SKM-1 treated with dmso at 0.1 percent for 144 hours (cell line): ENCODE results near the gene XCR1.
"Not testable (repeated sequence)": the region's sequence is repeated elsewhere in the genome, so short reads cannot be mapped to it uniquely, and the experiment has no call there.

Experiments
- DNase-seq: peaks from one replicate; lab custom pipeline; 2025; ENCODE audit not compliant: unreplicated experiment; lab: John Stamatoyannopoulos, UW

XCR1 gene

GRCh38 chr3:46006238-46007032 is 20.8 kb downstream of the XCR1 start:
- no peak for DNase-seq

GRCh38 chr3:46003706-46004105 is 23.6 kb downstream of the XCR1 start:
- not testable (repeated sequence) for DNase-seq

- DNase-seq, result no peak
These were observed 26.1 kb downstream of the XCR1 start for GRCh38 chr3:46001178-46001577.

GRCh38 chr3:45997942-45998341 is 29.3 kb downstream of the XCR1 start:
- DNase-seq, result no peak

- not testable (repeated sequence) for DNase-seq
These were observed 29.8 kb downstream of the XCR1 start for GRCh38 chr3:45997499-45997898.

- DNase-seq, result peak; percentile 82
These were observed 31.8 kb downstream of the XCR1 start, which contains the start of gene FYCO1 for GRCh38 chr3:45995236-45996192. FYCO1 (minus strand) TSS chr3:45995824; CDS start chr3:45984910, 10,914 bp downstream.

GRCh38 chr3:45994419-45995235 is 32.7 kb downstream of the XCR1 start:
- peak; percentile 3 for DNase-seq

GRCh38 chr3:45993421-45994027 is 33.8 kb downstream of the XCR1 start:
- no peak for DNase-seq

- DNase-seq, result peak; percentile 53
These were observed 34.5 kb downstream of the XCR1 start for GRCh38 chr3:45992821-45993221.

- DNase-seq, result no peak
These were observed 35.1 kb downstream of the XCR1 start for GRCh38 chr3:45992133-45992729.

GRCh38 chr3:45991341-45991740 is 35.9 kb downstream of the XCR1 start:
- no peak for DNase-seq

GRCh38 chr3:45990181-45990580 is 37.1 kb downstream of the XCR1 start:
- DNase-seq, result no peak

- no peak for DNase-seq
These were observed 38.5 kb downstream of the XCR1 start for GRCh38 chr3:45988804-45989203.

GRCh38 chr3:45988362-45988761 is 38.9 kb downstream of the XCR1 start:
- DNase-seq, result peak; percentile 14

- no peak for DNase-seq
These were observed 39.7 kb downstream of the XCR1 start for GRCh38 chr3:45987368-45988291.

GRCh38 chr3:45986303-45986982 is 40.8 kb downstream of the XCR1 start:
- no peak for DNase-seq

GRCh38 chr3:45985532-45986302 is 41.6 kb downstream of the XCR1 start:
- no peak for DNase-seq
